Transverse colon (tissue), 4 donors: ENCODE results near the gene WDR83.

Experiments
- POLR2A ChIP-seq: fragments of 450-650 bp; IDR thresholded peaks from one replicate; pipeline ENCODE4 v1.6.1; 2016; ENCODE audit warnings: antibody characterized with exemption, mild to moderate bottlenecking, moderate library complexity
- POLR2AphosphoS5 ChIP-seq, 3 donors: sonication (generic); formaldehyde crosslinking; IDR thresholded peaks; one replicate each; pipeline ENCODE4 v1.6.1; 2016; ENCODE audit warnings: antibody characterized with exemption in 3 of 3
- TF ChIP-seq, protein P1 (sequence below), 5 experiments: fragments of 200-600 bp in 3 of 5; fragments of 450-650 bp in 2 of 5; sonication (generic) in 3 of 5; IDR thresholded peaks; 1 replicate in 2 of 5; 2 replicates in 3 of 5; pipeline ENCODE4 v1.5.1; 2016 to 2017; ENCODE audit warnings: antibody characterized with exemption in 5 of 5, inconsistent platforms in 3 of 5, mild to moderate bottlenecking in 2 of 5, moderate library complexity in 1 of 5

GRCh38 chr19:12641456-12641855 lies 25.2 kb upstream of the WDR83 start:
- TF ChIP-seq, protein P1, sequence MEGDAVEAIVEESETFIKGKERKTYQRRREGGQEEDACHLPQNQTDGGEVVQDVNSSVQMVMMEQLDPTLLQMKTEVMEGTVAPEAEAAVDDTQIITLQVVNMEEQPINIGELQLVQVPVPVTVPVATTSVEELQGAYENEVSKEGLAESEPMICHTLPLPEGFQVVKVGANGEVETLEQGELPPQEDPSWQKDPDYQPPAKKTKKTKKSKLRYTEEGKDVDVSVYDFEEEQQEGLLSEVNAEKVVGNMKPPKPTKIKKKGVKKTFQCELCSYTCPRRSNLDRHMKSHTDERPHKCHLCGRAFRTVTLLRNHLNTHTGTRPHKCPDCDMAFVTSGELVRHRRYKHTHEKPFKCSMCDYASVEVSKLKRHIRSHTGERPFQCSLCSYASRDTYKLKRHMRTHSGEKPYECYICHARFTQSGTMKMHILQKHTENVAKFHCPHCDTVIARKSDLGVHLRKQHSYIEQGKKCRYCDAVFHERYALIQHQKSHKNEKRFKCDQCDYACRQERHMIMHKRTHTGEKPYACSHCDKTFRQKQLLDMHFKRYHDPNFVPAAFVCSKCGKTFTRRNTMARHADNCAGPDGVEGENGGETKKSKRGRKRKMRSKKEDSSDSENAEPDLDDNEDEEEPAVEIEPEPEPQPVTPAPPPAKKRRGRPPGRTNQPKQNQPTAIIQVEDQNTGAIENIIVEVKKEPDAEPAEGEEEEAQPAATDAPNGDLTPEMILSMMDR (IDR thresholded peaks at IDR 0.05), result no peak
- TF ChIP-seq POLR2A (no peak), POLR2AphosphoS5 (IDR thresholded peaks at IDR 0.05) (no peak)
